ENCODE results near the gene LRPPRC.
A peak's percentile ranks its signal among the peaks of the same experiment; 100 is the strongest.

LRPPRC gene

DNA sequence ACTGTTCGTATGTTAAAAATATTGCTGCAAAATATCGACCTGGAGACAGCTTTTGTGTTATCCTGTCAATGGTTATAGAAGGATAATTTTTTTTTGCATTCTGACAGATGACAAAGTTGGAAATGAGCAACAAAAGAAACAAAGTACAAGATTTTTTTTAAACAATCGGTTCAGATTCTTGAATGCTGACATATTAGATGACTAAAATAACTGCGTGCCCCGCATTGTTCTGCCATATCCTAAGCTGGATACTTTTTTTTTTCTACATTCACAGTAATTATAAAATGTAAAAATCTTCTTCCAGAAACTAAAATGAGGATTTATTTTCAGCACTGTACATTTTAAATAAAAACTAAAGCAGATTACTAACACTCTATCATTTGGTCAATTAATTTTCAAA, 89.9 kb downstream of the LRPPRC start:
- no peak for DNase-seq

DNA sequence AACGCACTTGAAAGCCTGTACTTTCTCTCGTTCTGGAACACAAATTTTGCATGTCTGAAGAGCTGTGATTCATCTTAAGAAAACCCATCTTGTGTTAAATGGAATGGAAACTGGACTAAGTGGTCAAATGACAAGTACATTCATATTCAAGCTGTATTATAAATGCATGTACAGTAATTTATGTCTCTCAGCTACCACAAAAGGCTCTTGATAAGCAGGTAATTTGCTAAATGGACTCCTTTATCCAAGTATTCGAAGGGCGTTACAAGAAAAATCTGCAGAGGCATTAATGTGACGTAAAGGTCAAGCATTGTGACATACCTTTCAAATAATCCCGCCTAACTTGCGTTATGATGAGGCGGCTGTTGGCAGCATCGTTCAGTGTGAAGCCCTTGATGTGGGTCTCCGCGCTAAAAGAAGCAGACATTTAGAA, 90.4 kb downstream of the LRPPRC start:
- DNase-seq = no peak

DNA sequence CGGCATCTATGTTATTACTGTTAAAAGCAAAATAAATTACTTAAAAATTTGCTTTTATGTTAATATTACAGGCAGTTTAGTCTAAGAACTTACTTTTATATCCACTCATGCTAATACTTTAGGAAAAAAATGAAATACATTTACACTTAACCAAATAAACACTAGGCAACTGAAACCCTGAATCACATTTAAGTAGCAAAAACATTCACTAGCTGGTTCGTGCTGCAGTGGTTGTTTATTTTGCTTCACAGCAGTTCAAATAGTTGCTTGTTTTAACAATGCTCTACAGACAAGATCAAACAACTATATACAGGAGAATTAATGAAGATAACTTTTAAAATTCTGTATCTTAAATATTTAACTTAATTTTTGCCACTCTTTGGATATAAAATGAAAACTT, 96.2 kb downstream of the LRPPRC start:
- DNase-seq = no peak

DNA sequence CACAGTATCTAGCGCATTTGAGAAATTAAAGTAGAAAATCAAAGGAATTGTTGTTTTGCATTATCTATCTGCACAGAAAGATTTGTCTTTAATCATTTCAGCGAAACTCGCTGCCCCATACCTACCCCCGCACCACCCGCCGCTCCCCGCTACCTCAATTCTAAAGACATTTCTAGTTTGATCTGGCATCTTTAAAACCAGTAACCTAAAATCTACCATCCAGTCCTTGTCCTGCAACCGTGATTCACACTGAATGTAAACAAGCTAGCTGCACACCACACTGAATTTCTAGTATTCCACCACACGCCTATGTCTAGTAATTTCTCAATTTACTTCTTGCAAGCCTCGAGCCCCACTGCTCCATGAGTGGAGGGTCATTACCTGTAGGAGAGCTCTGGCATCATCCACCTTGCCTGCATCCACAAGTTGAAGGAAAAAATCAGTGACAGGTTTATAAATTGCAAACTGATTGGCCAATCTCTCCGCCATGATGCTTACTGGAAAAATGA, 96.9 kb downstream of the LRPPRC start:
- DNase-seq = no peak

DNA sequence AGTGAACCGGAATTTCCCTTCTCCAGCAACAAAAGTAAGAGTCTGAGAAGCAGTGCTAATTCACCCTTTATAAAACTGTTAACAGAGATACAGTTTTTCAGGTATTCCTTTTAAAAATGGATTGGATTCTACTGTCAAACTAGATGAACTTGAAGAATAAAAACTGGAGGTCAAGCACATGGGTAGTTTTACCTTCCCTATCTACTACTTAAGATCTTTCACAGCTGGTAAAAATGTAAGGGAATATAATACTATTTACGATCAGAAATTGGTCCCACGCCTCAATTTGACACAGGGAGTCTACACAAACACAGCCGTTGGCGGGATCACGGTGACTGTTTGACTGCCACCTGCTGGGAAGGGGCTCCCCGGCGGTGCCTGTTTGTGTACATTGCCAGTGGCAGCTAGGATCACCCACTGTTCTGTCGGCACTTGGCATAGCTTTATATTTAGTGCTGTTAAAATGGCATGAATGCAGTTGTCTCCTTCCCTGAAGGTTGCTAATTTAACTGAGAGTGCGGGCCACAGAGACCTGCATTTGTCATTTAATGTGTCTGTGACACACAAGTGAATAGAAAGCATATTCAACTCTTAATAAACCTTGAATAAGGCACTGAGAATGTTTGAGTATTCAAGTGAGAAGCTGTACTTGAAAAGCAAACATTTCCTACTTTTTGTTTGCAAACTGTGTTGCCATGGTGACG, 97.5 kb downstream of the LRPPRC start:
- DNase-seq = no peak

DNA sequence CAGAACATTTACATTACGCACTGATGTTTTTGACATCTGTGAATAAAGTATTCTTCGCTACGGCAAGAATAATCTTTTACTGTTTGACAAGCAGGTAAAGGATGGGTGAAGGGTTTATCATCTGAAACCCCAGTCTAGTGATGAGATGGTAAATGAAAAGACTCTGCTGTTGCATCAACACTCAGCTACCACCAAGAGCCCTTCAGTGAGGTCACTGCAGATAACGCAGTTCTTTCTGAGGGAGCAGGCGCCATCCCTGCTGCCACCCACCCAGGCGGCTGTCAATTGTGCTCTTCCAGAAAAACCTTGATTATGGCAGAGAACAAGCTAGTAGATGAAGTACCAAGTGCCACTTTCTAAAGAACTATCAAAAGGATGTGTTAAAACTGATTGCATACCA, 98.3 kb downstream of the LRPPRC start:
- DNase-seq = no peak

DNA sequence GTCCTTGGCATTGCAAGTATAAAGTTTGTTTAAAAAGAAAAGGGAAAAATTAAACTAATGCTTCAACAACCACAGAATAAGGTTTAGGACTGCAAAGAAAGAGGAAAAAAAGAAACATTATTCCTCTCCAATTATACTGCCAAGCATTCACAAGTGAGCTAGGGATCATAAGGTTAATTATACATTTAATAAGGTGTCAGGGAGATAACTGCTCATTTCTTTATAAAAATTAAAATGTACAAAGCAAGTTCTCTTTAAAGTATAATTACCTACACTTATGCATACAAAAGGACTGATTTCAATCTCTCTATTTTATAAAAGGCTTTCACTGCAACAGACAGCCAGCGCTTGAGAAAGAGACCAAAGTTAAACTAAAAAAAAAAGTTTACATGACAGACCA, 98.9 kb downstream of the LRPPRC start:
- no peak for DNase-seq

DNA sequence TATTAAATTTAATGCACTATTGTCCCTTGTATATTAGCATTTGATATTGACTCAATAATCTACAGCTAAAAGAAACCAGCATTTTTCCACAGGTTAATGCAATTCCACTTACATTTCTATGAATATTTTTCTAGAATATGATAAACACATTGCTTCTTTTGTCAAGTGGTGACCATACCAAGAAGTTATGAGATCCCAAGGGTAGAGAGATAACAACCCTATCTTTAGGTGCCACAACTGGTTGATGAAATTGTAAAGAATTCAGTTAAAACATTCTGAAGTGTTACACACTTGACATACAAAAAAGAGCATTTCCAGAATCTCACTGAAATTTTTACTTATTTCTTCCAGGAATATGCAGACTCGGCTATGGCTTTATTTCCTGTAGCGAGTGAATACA, 101.0 kb downstream of the LRPPRC start:
- no peak for DNase-seq

DNA sequence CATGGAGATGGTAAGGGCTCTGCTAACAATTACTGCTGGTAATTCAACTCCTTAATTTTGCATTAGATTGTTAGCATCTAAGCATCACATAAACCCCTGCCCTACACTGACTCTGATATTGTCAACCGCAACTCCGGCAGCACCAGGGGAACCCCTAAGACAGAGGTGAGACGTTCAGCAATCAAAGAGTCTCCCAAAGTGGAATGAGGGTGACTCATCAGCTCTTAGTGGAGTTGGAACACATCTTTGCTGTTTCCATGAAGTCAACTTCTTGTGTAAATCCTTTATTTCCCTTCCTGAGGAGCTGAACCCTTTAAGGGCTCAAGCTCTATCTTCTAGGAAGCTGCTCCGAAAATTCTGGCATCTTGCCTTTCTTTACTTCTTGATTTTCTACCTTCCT, 104.9 kb downstream of the LRPPRC start:
- DNase-seq = no peak

DNA sequence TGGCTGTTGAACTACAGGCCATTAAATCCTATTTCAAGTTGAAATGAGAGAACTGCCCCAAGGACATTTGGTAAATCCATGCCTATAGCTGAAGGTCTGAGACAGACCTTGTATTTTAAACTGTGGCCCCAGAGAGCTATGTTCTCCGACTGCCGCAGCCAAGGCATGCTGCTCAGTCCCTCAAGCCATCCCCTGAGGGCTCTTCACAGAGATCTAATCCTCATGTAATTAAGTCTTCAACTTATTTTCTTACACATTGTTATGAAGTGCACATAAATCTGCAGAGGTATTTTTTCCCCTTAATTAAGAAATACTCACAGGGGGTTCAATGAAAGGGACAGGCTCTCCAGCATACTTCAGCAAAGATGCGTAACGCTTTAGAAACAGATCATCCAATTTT, 106.4 kb downstream of the LRPPRC start:
- no peak for DNase-seq

DNA sequence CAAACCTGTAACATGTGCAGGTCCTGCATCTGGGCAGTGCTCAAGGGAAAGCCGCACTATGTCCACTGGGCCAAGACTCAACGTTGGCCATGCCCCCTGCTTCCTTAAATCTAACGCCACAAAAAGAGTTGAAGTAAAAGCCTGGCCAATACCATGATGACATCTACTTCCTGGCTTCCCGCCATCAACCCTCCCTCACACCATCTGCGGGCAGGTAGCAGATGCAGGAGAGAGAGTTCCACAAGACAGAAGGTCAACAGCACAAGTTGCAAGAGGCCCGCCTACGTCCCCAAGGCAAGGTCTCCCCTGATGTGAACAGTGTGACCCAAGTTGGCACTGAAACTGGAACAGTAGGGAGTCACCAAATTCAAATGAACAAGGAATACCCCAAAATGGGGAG, 108.6 kb downstream of the LRPPRC start:
- no peak for DNase-seq

DNA sequence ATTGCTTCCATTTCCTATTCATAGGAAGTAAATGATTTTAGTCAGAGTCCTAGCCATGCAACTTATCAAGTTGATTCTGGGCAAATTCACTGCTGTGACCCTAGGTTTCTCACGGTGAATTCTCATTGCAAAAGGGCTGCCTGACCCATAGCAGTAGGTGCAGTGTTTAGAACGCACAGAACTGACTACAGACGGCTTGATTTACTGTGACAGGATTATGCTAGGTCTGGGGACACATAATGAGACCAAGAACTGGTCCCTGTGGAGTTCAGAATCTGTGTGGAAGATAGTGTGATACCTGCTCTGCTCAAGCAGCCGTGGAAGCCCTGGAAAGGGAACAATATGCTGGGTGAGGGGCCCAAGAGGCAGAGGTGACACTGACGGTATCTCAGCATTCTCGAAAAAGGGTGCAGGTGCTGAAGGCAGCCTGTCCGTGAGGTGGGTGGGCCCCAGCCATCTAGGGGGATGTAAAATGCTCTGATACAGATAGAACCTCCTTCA, 110.6 kb downstream of the LRPPRC start:
- no peak for DNase-seq

DNA sequence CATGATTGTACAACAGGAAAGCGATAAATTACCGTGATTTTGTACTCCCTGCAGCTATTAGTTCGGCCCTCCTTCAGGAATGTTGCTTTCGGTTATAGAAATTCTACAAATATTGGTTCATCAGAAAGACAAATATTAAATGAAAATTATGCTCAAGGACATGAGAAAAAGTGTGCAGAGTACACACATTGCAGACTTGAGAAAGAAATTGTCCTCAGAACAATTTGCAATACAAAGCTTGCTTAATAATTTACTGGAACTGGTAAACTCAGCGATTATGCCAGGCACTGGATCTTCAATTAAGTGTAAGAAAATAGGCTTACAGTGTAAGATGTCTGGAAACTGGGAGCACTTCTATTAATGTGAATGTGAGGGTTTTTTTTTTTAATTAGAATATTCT, 111.1 kb downstream of the LRPPRC start:
- DNase-seq = no peak

DNA sequence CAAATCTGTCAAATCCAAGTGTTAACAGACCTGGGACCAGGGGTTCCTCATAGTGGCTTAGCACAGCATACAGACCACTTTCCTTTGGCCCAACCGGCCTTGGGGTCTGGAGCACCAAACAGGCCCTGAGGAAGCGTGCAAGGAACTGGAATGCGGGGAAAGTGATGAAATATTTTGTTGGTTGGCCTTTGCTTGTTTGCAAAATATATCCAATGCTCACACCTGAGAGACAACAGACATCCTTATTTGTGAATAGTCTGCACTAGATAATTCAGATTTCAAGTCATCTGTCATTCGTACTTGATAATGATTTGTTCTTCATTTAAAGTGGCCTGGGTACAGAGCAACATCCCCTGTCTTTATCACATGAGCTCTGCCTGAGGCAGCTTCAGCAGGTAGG, 113.5 kb downstream of the LRPPRC start:
- DNase-seq = no peak

DNA sequence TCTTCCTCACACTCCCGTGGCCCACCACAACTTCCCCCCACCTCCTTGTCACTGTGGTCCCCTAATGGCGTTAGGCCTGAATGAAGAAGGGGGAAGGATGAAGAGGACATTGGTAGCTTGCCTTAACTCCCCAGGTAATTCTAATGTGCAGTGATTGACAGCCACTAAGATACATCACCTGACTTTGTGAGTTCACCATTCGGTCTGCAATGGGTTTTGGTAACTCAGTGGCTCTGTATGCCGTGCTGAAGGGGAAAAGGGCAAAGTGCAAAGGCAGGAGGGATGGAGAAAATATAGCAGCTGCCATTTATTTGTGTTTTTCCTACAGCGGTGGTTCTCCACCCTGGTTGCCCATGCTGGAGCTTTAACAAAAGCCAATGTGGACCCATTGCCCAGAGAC, 114.8 kb downstream of the LRPPRC start:
- no peak for DNase-seq

DNA sequence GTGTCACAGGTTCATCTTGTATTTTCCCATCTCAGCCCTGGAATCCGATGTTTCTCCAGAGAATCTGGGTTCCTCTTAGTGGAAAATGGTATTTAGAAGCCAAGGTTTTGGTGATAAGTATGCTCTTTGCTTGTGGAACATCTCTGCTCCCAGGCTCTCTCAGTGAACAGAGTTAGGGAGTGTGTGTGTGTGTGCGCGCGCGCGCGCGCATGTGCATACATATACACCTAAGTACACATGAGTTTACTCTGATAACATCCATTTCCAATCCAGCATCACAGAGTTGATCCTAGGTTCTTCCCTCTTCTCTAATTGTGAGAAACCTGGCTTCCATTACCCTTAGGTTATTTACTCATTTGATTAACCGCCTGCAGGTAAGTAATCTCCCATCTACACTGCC, 115.3 kb downstream of the LRPPRC start:
- no peak for DNase-seq

DNA sequence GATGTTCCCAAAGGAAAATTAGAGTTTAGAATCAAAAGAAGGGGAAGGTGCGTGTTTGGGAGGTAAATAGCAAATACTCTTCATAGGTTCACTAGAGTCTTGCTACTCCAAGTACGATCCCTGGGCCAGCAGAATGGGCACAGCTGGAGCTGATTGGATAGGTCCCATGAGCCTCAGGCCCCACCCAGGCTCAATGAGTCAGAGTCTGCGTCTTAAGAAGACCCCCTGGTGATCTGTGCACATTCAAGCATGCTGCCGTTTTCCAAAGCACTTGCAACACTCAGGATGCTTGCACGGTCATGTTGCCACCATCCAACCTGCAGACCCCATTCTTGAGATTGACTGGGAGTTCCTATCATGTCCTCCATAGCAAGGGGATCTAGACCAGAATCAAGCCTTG, 116.5 kb downstream of the LRPPRC start:
- DNase-seq = no peak

DNA sequence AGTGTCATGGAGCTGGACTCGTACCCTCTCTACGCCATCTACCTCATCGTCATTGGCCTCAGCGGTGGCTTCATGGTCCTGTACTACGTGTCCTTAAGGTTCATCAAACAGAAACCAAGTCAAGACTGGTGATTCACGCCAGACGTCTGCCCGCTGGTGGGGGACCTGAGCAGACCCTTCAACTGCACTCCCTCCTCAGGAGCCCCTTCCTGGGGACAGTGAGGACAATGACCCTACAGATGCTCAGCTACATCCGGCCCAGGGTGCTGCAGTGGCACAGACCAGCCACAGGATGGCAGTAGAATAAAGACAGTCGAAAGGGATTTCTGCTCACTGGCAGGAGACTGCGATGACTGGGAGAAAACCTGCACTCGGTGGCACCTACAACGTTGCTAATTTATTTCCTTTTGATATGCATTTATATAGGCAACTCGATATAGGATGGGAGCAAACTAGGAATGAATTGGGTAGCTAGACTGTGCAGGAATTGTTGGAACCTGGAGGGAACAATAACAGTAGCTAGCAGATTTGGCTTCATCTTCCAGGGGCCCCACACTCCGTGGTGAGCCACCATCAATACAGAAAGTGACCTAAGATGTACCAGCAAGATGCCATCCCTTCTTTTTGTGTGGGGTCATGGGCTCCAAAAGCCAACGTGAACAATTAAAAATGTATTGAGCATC, 117.9 kb downstream of the LRPPRC start:
- peak; percentile 66 for DNase-seq

DNA sequence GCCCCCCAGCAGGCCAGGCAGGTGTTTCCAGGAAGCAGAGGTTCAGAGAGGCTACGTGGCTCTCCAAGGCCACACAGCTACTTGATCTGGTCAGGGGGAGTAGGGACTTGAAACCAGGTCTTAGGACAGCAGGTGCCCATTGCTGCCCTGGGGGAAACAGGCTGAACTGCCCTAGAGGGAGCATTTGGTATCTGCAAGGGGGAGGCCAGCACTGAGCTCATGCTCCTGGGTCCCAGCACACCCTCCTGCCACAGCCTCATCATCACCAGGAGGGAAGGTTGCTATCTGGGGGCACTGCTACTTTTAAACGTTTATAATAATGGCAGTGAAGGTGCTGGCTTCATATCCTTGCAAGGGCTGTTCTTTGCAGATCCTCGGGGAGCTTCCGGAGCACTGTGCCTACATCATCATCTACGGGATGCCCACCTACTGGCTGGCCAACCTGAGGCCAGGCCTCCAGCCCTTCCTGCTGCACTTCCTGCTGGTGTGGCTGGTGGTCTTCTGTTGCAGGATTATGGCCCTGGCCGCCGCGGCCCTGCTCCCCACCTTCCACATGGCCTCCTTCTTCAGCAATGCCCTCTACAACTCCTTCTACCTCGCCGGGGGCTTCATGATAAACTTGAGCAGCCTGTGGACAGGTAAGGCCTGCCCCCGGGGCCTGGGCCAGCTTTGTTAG, 120.9 kb downstream of the LRPPRC start:
- DNase-seq = no peak

DNA sequence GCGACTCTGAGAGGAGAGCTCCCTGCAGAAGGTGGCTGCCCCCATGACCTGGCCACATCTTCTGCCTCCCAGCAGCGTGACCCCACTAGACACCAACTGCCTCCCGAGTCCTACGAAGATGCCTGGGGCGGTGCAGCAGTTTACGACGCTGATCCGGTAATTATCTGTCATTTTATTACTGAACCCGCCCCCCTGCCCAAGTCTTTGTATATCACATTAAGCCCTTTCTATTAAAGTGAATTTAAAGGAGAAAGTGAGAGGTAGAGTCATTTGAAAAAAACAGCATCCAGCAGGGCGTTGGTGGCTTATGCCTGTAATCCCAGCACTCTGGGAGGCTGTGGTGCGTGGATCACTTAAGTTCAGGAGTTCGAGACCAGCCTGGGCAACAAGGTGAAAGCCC, 123.6 kb downstream of the LRPPRC start:
- DNase-seq = no peak

DNA sequence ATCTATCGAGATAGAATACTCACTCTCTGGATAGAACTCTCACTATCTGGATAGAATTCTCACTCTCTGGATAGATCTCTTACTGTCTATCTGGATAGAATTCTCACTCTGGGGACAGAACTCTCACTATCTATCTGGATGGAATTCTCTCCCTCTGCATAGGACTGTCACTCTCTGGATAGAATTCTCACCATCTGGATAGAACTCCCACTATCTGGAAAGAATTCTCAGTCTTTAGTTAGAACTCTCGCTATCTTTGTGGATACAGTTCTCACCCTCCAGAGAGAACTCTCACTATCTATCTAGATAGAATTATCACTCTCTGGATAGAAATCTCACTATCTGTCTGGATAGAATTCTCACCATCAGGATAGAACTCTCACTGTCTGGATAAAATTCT, 140.5 kb downstream of the LRPPRC start:
- no peak for DNase-seq

DNA sequence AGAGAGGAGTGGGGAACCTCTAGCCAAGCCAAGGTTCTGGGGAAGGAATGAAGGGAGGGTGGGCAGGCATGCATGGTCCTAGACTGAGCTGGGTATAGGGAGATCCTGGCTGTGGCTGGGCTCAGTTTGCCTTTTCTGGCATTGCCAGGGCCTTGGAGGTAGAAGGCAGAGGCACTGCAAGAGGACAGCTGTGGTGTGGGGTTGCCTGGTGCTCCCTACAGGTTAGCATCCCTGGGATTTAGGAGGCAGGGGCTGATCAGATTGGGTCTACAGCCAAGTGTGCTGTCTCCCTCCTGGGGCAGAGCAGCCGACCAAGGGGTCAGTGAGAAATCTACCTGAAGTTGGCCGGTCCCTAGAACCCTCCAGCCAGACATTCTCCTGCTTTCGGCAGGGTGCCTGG, 141.1 kb downstream of the LRPPRC start:
- DNase-seq = no peak

DNA sequence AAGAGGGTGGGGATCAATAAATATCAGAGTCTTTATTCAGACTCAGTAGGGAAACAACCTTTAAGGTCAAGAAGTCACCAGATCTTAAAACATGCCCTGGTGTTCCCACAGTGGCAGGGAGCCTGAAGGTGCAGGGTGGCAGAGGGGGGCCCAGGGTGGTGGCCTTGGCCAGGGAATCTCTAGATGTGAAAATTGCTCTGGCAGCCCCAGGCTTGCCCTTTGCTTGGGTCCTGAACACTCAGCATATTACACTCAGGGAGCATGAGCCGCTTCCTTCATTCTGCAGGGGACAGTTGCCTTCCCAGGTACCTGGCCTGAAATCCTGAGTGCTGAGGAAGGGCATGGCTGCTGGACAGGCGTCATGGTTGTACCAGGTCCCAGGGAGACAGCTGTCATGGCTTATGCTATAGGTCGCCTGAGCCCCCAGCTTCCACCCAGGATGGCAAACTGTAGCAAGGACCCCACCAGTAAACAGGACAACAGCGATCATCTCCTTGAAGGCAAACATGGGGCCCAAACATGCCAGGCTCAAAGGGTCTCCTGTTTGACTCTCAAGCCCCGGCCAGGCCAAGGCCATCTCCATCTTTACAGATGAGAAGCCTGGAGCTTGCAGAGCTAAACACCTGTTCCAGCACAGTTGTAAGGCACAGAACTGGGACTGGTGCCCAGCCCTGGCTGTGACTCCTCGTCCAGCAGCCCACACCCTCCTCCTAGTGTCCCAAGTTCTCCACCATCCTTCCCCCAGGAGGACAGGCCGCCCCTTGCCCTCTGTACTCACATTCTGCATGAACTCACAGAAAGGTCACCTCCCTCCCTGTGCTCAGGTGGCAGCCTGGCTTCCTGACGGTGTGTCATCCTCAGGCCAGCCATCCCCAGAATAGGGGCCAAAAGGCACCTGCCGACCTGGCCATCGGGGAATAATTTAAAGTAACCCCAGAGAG, 142.4 kb downstream of the LRPPRC start:
- DNase-seq = no peak

All from RPMI8226 (cell line).